ENCODE results near the gene DKK1.

DKK1 gene

GRCh38 chr10:52313933-52314821 lies at the start of gene DKK1:
Gene DKK1 (plus strand): TSS chr10:52314281. CDS start chr10:52314435, 154 bp downstream.
- DNase-seq = no peak

- no peak for DNase-seq
These were observed 48.8 kb upstream of the DKK1 start for GRCh38 chr10:52265131-52265926.

GRCh38 chr10:52266858-52267257 lies 47.2 kb upstream of the DKK1 start:
- no peak for DNase-seq

- no peak for DNase-seq
These were observed 45.3 kb upstream of the DKK1 start for GRCh38 chr10:52268790-52269189.

- no peak for DNase-seq
These were observed 44.8 kb upstream of the DKK1 start for GRCh38 chr10:52269233-52269632.

GRCh38 chr10:52276163-52276562 lies 37.9 kb upstream of the DKK1 start:
- no peak for DNase-seq

GRCh38 chr10:52276986-52277385 lies 37.1 kb upstream of the DKK1 start:
- no peak for DNase-seq

- no peak for DNase-seq
These were observed 34.5 kb upstream of the DKK1 start for GRCh38 chr10:52279546-52279945.

GRCh38 chr10:52280051-52280450 lies 34.0 kb upstream of the DKK1 start:
- no peak for DNase-seq

GRCh38 chr10:52283174-52283573 lies 30.9 kb upstream of the DKK1 start:
- DNase-seq = no peak

GRCh38 chr10:52284416-52285013 lies 29.6 kb upstream of the DKK1 start:
- DNase-seq = no peak

- no peak for DNase-seq
These were observed 26.2 kb upstream of the DKK1 start for GRCh38 chr10:52287866-52288265.

- DNase-seq = no peak
These were observed 16.3 kb upstream of the DKK1 start for GRCh38 chr10:52297747-52298146.

GRCh38 chr10:52300599-52301277 lies 13.3 kb upstream of the DKK1 start:
- DNase-seq = no peak

- DNase-seq = peak in 1 of 2 donors; percentile 11
These were observed 5.6 kb upstream of the DKK1 start for GRCh38 chr10:52308251-52309031.

- no peak for DNase-seq
These were observed 1.2 kb upstream of the DKK1 start for GRCh38 chr10:52312942-52313255.

- DNase-seq = no peak
These were observed 687 bp upstream of the DKK1 start for GRCh38 chr10:52313256-52313932.

GRCh38 chr10:52314822-52315552 lies 906 bp downstream of the DKK1 start:
- DNase-seq = no peak

GRCh38 chr10:52316001-52316400 lies 1.9 kb downstream of the DKK1 start:
- DNase-seq = no peak

GRCh38 chr10:52316500-52316899 lies 2.4 kb downstream of the DKK1 start:
- DNase-seq = no peak

- no peak for DNase-seq
These were observed 4.1 kb downstream of the DKK1 start for GRCh38 chr10:52318136-52318701.

All from CD4-positive, alpha-beta T cell treated with Interleukin-1 beta for 1 hour (primary cell).